GM18868 (cell line): Measurements from ENCODE around the gene ALDH1B1.

Experiments
- ATAC-seq: cut with Tn5 transposase; IDR thresholded peaks from one replicate; pipeline ENCODE4 v1.9.1; 2021; ENCODE audit warnings: mild to moderate bottlenecking, moderate library complexity; ENCODE audit not compliant: unreplicated experiment

Gene ALDH1B1

GRCh38 chr9:38413283-38413682, 20.8 kb downstream of the ALDH1B1 start:
- no peak for ATAC-seq

GRCh38 chr9:38414040-38414723, 21.7 kb downstream of the ALDH1B1 start:
- no peak for ATAC-seq

GRCh38 chr9:38415856-38416255, 23.4 kb downstream of the ALDH1B1 start:
- ATAC-seq = no peak

- ATAC-seq = no peak
These were observed 24.0 kb downstream of the ALDH1B1 start for GRCh38 chr9:38416461-38416860.

GRCh38 chr9:38417003-38417945, 24.8 kb downstream of the ALDH1B1 start:
- ATAC-seq = peak; percentile 78

- no peak for ATAC-seq
These were observed 25.9 kb downstream of the ALDH1B1 start for GRCh38 chr9:38418366-38418765.

- ATAC-seq = no peak
These were observed 26.7 kb downstream of the ALDH1B1 start for GRCh38 chr9:38419181-38419580.

GRCh38 chr9:38421498-38422211, 29.2 kb downstream of the ALDH1B1 start:
- ATAC-seq = no peak

- no peak for ATAC-seq
These were observed 30.2 kb downstream of the ALDH1B1 start for GRCh38 chr9:38422555-38423260.

GRCh38 chr9:38423273-38423972, 30.9 kb downstream of the ALDH1B1 start:
- no peak for ATAC-seq

- peak; percentile 58 for ATAC-seq
These were observed 31.7 kb downstream of the ALDH1B1 start, which contains the start of gene IGFBPL1 for GRCh38 chr9:38423973-38424843. Gene IGFBPL1, minus strand, starts transcription at chr9:38424454. Its CDS starts 30 bp downstream, at chr9:38424424.

- no peak for ATAC-seq
These were observed 32.4 kb downstream of the ALDH1B1 start for GRCh38 chr9:38424918-38425317.

GRCh38 chr9:38428062-38428461, 35.6 kb downstream of the ALDH1B1 start:
- no peak for ATAC-seq

GRCh38 chr9:38431116-38431515, 38.6 kb downstream of the ALDH1B1 start:
- ATAC-seq = no peak

GRCh38 chr9:38432922-38433510, 40.5 kb downstream of the ALDH1B1 start:
- peak; percentile 50 for ATAC-seq

- ATAC-seq = no peak
These were observed 41.9 kb downstream of the ALDH1B1 start for GRCh38 chr9:38434365-38434764.

GRCh38 chr9:38434853-38435252, 42.4 kb downstream of the ALDH1B1 start:
- no peak for ATAC-seq

- no peak for ATAC-seq
These were observed 43.0 kb downstream of the ALDH1B1 start for GRCh38 chr9:38435521-38435920.

GRCh38 chr9:38436708-38437107, 44.2 kb downstream of the ALDH1B1 start:
- ATAC-seq = no peak
